BJ (cell line): ENCODE data around the gene DQX1. TPM values are rescaled to one million over a fixed set of nuclear protein-coding genes. Genes with fewer than 3 reads are reported as not detected.
A peak's percentile ranks its signal among the peaks of the same experiment; 100 is the strongest.

Experiments
- CTCF ChIA-PET: fragments of 350-600 bp; formaldehyde crosslinking; extraction: SDS; loops from one replicate; lab custom pipeline; 2021; ENCODE audit warnings: antibody characterized with exemption, inconsistent platforms; lab: Yijun Ruan, JAX
- POLR2A ChIA-PET: fragments of 300-600 bp; sonication (Branson Sonifier 250); formaldehyde crosslinking; extraction: SDS; loops from one replicate; lab custom pipeline; 2021; ENCODE audit warnings: antibody characterized with exemption; lab: Charles Lee
- DNase-seq: peaks from one replicate; pipeline ENCODE4 v3.0.0-alpha.2; 2011; ENCODE audit warnings: low read depth
- H3K27me3 ChIP-seq: 2 replicates; pipeline ENCODE4 v1.6.0; 2011; ENCODE audit warnings: low read length; ENCODE audit not compliant: control insufficient read depth, insufficient read depth
- H3K36me3 ChIP-seq: 2 replicates; pipeline ENCODE4 v1.5.1; 2011; ENCODE audit warnings: low read length; ENCODE audit not compliant: control insufficient read depth, insufficient read depth
- H3K4me3 ChIP-seq: 2 replicates; pipeline ENCODE4 v1.5.1; 2011; ENCODE audit warnings: low read depth, mild to moderate bottlenecking, control low read depth, low read length
- CTCF ChIP-seq: IDR thresholded peaks from 2 replicates; pipeline ENCODE4 v1.5.1; 2011; ENCODE audit warnings: low read depth, mild to moderate bottlenecking, control low read depth, inconsistent platforms, low read length, moderate library complexity; ENCODE audit not compliant: insufficient read depth
- polyA plus RNA-seq: library from polyadenylated mRNA; depleted of rRNA; stranded (reverse); fragments of >200 nt; gene quantifications from 2 replicates; pipeline ENCODE4 v1.2.3, GENCODE V29; 2011

DQX1 gene
- polyA plus RNA-seq, 1 experiment, result 0.12 TPM

DNA sequence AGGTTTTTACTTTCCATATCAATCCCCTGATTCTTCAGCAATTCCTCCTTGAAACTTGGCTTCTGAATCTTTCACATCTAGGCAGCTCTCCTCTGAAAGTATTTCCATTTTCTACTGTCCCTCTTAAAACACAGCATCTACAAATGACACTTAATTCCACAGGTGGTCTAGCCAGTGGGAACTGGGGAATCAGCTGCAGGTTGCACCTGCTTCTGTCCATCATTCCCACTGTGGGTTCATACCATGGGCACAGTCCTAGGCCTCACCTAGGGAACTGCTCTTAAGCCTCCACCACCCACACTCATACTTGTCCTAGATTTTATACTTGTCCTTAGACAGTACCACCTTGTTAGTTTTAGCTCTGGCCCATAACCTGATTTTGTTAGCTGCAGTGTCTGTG, 25.5 kb upstream of the DQX1 start:
- H3K36me3 ChIP-seq, result peaks cover 2% of the 10 kb centered on the region
- H3K4me3 ChIP-seq, result no peak overlapping the region
- CTCF ChIA-PET, result interaction anchor here (1.1 kb wide), 1 partner anchor 24 kb away, joined by 3 read pairs; no protein-coding TSS in a partner anchor

GRCh38 chr2:74550231-74550630, 24.2 kb upstream of the DQX1 start:
- ChIA-PET POLR2A (no interaction called here), CTCF (interaction anchor here (0.7 to 1.4 kb wide), 3 partner anchors 37 to 67 kb away, joined by 3 to 5 read pairs (median 4); partner anchors contain the start of genes CCDC142 and TTC31)
- DNase-seq, result no peak
- TF ChIP-seq CTCF, result no peak
- H3K4me3 ChIP-seq, result no peak overlapping the region
- H3K36me3 ChIP-seq, result no peaks in the 10 kb centered on the region
- H3K27me3 ChIP-seq, result no peaks in the 10 kb centered on the region

More for the DNA sequence above, 25.5 kb upstream of the DQX1 start:
- H3K27me3 ChIP-seq, result no peaks in the 10 kb centered on the region
- POLR2A ChIA-PET, result no interaction called here
- DNase-seq, result no peak
- no peak for TF ChIP-seq CTCF

DNA sequence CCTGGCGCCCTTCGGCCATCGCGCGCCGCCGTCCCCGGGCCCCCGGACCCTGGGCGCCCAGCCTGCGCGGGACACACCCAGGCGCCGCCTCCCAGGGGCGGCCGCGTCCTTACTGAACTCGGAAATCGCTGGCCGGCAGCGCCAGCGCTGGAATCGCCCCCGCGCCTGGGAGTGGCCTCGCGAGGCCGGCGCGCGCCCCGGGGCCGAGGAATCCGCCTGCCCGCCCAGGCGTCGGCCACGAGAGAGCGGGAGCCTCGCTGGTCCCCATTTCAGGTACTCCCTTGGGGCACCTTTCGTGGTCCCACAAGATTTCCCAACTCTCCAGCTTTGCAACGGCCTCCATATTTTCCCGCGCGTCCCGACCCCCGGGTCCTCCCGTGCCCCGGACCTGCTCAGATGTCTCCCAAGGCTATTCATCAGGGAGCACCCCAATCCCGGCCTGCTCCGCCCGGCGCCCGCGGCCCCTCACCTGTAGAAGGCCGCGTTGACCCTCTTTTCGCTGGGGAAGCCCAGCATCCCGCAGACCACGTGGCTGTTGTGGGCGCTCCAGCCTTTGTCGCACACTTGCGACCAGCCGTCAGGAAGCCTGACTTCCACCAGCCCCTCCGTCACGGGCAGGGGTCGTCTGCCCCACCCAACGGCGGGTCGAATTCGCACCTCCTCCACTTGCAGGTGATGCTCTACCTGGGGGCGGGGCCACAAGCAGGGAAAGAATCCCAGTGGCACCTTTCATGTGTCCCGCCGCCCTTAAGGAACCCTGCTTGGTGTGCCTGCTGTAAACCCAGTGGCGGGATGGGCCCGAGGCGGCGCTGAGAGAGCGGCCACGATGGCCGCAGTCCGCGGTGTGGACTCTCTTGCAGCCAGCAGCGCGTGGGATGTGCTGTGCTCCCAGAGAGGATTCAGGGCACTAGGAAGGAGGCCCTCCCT, 23.1 kb upstream of the DQX1 start:
- DNase-seq, result no peak
- Histone ChIP-seq H3K27me3 (no peaks in the 10 kb centered on the region), H3K4me3 (peak overlapping the region; percentile 42), H3K36me3 (no peaks in the 10 kb centered on the region)
- CTCF ChIA-PET, result interaction anchor here (1.0 to 1.4 kb wide), 2 partner anchors 41 to 66 kb away, joined by 3 to 4 read pairs; partner anchors contain the start of genes CCDC142 and TTC31
- POLR2A ChIA-PET, result no interaction called here
- no peak for TF ChIP-seq CTCF

- Histone ChIP-seq H3K27me3 (no peaks in the 10 kb centered on the region), H3K4me3 (peak overlapping the region; percentile 42), H3K36me3 (no peaks in the 10 kb centered on the region)
- no peak for TF ChIP-seq CTCF
- POLR2A ChIA-PET, result no interaction called here
- CTCF ChIA-PET, result interaction anchor here (1.5 kb wide), 1 partner anchor 15 kb away, joined by 4 read pairs; no protein-coding TSS in a partner anchor
- no peak for DNase-seq
Measured at GRCh38 chr2:74548285-74548899, 22.4 kb upstream of the DQX1 start.

DNA sequence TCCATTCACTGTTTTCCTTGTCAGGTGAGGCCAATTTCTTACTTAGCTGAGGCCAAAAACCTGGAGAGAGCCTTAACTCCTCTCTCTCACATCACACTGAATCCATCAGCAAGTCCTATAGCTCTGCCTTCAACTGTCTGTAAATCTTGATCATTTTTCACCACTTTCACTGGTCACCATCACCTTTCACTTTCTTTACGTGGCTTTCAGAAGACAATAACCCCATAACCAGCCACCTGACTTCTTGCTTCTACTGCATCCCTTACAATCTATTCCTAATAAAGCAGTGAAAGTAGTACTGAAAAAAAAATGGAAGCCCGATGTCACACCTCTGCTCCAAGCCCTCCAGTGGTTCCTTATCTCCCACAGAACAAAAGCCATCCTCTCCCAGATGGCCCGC, 20.0 kb upstream of the DQX1 start:
- Histone ChIP-seq H3K27me3 (no peaks in the 10 kb centered on the region), H3K4me3 (no peak overlapping the region), H3K36me3 (no peaks in the 10 kb centered on the region)
- DNase-seq, result no peak
- POLR2A ChIA-PET, result no interaction called here
- TF ChIP-seq CTCF, result no peak
- CTCF ChIA-PET, result no interaction called here
